Measurements from ENCODE around the gene CDH4.

Gene CDH4

DNA sequence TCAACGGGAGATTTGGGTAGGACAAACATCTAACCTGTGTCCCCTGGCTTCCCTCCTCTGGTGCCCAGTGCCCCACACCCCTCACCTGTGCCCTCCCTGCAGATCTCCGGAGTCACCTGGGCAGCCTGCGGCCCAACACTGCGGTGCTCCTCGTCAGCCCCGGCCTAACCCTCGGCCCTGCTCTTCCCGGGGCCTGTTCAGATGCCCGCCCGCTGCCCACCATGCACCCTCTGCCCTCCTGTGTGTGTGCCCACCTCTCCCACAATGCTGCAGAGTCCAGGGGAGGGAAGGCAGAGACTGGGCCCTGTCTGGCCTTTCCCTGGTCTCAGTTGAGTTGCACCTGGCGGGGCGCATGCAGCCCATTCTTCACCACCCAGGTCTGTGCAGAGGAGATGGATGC is 349.3 kb downstream of the CDH4 start:
- TF ChIP-seq ZNF274 (IDR thresholded peaks at IDR 0.05; ENCODE audit: low read depth, low read length) = no peak

DNA sequence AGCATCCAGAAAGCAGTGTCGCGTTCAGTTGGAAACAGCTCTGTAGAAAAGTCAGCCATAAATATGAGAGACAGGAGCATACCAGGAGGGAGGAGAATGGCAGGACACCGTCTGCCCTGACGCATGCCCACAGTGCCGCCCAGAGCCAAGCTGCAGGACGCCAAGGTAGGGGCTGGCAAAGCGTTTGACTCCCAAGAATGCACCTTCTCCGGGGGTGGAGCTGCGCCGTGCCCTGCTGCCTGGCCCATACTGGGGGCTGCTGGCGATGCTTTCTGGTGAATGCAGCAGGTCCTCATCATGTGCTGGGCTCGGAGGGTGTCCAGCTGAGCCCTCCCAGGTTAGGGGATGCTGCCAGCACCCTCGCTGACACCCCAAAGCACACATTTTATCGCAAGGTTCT is 349.8 kb downstream of the CDH4 start:
- H3K4me3 ChIP-seq (ENCODE audit: low read length) = no peak overlapping the region
- no peak for TF ChIP-seq ZNF274 (IDR thresholded peaks at IDR 0.05; ENCODE audit: low read depth, low read length)

More for the DNA sequence above, 349.3 kb downstream of the CDH4 start:
- no peak overlapping the region for H3K4me3 ChIP-seq (ENCODE audit: low read length)

DNA sequence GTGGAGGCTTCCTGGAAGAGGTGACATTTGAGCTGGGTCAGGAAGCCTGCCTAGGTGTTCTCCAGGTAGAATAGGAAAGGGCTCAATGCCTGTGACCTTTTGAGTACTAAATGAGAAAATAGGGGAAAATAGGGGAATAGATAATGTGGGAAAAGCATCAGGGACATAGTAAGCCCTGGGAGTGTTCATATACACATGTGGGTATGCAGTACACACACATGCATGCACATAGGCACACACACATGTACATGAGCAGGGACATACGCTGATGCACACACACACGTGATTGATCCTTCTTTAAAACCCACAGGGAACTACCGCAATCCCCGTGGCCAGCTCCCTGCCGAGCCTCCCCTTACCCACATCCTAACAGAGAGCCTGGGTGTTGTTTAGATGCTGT is 351.7 kb downstream of the CDH4 start:
- no peak overlapping the region for H3K4me3 ChIP-seq (ENCODE audit: low read length)
- no peak for TF ChIP-seq ZNF274 (IDR thresholded peaks at IDR 0.05; ENCODE audit: low read depth, low read length)

DNA sequence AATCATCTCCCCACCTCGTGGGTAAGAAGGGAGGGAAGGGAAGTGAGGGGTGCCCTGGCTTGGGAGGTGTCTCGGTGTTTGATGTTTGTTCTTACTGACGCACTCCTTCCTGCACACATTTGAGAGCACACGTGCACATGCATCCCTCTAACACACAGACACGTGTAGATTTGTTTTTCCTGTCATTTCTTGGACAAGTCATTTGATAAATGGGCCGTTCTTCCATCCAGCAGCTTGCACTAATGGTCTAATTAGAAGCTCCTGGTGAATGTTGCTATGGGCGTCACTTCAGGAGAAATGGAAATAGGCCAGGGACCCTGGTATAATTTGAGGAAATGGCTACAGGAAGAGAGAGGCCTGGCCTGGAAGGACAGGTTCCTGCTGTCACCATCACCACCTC is 352.5 kb downstream of the CDH4 start:
- no peak for TF ChIP-seq ZNF274 (IDR thresholded peaks at IDR 0.05; ENCODE audit: low read depth, low read length)
- H3K4me3 ChIP-seq (ENCODE audit: low read length) = no peak overlapping the region

DNA sequence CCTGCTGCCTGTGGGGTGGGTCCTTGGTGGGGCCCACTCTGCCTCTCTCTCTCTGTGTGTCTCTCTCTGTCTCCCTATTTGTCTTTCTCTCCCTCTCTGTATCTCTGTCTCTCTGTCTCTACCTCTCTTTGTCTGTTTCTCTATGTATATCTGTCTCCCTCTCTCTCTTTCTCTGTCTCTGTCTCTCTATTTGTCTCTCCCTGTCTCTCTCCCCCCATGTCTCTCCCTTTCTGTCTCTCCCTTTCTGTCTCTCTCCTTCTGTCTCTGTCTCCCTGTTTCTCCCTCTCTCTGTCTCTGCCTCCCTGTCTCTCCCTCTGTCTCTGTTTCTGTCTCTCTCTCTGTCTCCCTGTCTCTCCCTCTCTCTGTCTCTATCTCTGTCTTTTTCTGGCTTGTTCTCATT is 353.2 kb downstream of the CDH4 start:
- no peak for TF ChIP-seq ZNF274 (IDR thresholded peaks at IDR 0.05; ENCODE audit: low read depth, low read length)
- H3K4me3 ChIP-seq (ENCODE audit: low read length) = no peak overlapping the region

DNA sequence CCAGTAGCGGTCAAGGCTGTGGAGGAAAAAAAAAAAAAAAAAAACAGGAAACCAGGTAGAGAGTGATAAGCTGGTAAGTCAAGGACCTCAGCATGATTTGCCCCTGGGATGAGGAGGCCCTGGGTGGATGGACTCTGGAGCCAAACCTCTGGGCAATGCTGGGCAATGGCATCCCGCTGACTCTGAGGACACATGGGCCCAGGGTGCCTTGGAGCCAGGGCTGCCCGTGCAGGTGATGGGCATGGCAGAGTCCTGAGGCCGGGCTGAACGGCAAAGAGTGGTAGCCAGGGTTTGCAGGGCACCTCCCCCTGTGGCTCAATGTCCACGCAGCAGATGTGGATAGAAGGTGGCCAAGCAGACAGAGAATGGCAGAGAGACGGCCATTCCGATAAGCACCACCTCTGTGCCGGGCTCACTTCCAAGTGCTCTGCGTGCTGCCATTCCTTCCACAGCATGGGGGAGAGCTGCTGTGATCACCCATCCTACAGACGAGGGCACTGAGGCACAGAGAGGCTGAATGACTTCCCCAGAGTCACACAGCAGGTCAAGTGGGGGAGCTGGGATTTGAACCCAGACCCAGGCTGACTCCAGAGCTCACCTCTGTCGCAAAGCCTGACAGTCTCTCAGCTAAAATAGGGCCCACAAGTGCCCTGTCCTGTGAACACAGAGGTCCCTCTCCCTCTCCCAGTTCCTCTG is 353.9 kb downstream of the CDH4 start:
- no peak for TF ChIP-seq ZNF274 (IDR thresholded peaks at IDR 0.05; ENCODE audit: low read depth, low read length)
- H3K4me3 ChIP-seq (ENCODE audit: low read length) = no peak overlapping the region

DNA sequence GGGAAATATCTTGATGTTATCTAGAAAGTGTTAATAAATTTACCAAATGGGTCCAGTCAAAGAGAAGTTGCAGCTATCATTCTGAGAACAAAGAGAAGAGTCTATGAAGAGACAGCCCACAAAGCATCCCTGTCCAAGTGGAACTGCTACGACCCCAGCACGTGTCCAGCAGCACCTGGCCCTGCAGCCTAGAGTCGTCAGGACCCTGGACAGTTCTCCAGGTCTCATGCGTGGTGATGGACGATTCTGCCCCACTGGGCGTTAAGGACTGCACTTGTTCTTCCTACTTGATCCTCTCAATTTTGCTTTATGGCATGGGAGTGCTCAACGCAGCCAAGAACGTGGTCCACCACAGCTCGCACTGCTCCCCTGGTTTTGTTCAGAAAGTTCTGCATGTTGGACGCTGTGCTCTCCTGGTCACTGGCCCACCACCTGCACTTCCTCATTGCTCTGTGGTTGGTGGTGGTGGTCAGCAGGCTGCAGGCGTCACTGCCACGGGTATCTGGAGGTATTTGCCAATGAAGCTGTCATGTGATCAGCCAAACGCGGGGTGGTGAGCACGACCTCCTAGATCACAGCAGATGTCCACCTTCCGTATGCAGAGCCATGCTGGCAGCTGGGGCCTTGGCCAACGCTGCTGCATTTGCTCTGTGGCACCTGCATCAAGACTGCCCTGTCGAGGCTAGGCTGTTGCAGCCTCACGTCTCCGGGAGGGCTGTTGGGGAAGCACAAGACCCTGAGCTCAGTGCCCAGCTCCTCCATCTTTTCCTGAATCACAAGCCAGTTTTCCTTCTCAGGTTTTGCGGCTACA is 356.4 kb downstream of the CDH4 start:
- no peak overlapping the region for H3K4me3 ChIP-seq (ENCODE audit: low read length)
- TF ChIP-seq ZNF274 (IDR thresholded peaks at IDR 0.05; ENCODE audit: low read depth, low read length) = no peak

DNA sequence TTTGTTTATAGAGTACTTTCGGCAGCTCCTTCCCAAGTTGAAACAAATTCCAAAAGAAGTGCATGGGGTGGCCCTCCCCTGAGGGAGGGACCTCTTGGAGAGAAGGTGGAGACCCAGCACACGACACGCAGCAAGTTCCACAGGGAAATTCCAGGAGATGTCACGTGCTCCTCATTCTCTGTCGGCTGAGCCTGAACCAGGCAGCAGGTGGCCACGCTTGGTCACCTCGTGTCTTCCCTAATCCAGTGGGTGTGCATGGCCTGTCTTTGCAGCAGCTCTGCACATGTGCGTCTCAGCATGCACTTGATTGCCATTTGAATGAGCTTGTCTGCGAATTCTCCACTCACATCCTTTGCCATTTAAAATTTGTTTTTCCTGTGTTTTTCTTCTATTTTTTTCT is 357.4 kb downstream of the CDH4 start:
- no peak for TF ChIP-seq ZNF274 (IDR thresholded peaks at IDR 0.05; ENCODE audit: low read depth, low read length)

DNA sequence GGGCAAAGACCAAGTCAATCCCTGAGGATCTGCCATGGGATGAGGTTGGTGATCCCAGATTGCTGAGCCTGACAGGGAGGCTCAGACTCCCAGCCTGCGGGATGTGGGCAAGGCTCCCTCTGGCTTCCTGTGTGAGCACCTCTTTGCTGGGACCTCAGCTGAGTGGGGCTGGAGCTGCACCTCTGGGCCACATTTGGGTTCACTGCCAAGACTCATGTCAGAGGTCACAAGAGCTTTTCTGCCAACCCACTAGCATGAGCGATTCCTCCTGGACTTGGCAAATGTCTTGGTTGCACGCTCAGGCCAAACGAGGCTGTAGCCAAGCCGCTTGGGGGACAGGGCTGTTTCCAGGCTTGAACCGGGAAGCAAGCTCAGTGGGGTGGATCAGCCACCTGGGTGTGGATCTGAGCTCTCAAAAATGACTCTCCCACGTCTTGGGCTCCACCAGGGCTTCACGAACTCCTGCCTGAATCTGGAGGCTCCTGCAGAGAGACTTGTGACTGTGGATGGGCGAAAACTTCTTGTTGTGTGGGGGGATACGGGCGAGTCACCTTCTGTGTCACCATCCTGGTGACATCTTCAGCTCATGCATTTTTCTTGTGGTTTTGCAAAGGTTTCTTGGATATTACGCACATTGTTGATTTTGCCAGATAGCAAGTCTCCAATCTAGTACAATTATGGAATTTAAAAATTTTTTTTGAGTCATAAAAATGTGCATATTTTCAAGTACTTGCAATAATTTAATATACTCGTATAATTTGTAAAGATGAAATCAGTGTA is 359.5 kb downstream of the CDH4 start:
- TF ChIP-seq ZNF274 (IDR thresholded peaks at IDR 0.05; ENCODE audit: low read depth, low read length) = no peak
- no peak overlapping the region for H3K4me3 ChIP-seq (ENCODE audit: low read length)

More for the DNA sequence above, 357.4 kb downstream of the CDH4 start:
- H3K4me3 ChIP-seq (ENCODE audit: low read length) = no peak overlapping the region

DNA sequence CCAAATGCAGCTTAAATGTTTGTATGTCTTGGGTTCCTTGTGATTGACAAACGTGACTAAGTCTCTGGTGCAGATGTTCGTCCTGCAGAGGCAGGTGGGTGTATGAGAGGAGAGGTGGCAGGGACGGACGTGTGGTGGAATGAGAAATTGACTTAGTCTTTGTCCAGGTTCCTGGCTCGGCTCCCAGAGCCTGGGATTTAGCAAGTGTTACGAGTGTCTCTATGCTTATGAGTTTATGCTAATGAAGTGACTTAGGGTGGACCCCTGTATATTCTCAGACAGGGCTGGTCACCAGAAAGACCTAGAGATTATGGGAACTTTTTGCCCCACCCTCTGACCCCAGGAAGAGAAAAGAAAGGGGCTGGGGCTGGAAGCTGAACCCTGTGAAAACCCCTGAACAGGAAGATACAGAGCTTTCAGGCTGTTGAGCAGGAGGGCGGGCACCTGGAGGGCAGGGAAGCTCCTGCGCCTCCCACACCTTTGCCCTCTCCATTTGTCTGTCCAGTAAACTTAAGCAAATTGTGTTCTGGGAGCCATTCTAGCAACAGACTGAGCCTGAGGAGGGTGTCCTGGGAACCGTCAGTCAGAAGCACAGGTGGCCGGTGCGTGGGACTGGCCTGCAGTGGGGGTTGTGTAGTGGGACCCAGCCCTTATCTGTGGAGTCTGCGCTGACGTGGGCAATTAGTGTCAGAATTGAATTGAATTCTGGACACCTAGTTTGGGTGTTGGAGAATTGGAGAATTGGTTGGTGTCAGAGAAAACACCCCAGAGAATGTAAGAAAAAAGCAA is 362.1 kb downstream of the CDH4 start:
- H3K4me3 ChIP-seq (ENCODE audit: low read length) = no peak overlapping the region
- no peak for TF ChIP-seq ZNF274 (IDR thresholded peaks at IDR 0.05; ENCODE audit: low read depth, low read length)

DNA sequence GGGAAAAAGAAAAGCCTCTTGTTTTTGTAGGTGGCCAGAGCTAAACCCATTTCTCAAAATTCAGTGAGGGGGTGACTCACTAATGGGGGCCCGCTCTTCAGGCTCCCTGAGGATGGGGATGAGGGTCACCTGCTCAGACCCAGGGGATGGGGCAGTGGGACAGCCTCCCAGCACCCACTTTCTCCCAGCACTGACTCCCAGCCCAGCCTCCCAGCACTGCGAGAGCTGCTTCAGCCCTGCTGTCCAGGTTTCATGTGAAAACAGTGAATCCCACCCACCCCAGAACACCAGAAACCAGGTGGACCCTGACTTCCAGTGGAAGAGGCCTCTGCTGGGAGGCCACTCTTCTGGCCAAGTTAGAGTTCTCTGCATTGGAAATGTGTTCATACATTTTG is 362.6 kb downstream of the CDH4 start:
- no peak for TF ChIP-seq ZNF274 (IDR thresholded peaks at IDR 0.05; ENCODE audit: low read depth, low read length)
- H3K4me3 ChIP-seq (ENCODE audit: low read length) = no peak overlapping the region

DNA sequence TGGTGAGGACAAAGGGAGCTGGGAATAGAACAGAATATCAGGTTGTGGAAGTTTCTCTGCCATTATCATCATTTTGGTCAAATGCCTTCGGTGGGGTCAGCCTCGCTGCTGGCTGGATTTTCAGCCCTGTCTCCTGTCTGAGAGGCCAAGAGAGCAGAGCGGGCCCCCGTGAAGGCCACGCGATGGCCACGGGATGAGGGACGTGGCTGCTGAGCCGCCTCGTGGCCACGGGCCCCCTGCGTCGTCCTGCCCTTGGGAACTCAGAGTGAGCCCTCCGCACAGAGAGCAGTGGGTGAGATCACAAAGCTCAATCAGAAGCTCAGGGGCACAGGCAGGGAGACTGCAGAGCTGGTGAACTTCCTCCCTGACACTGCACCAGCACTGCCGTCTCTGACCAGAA is 363.7 kb downstream of the CDH4 start:
- H3K4me3 ChIP-seq (ENCODE audit: low read length) = no peak overlapping the region
- TF ChIP-seq ZNF274 (IDR thresholded peaks at IDR 0.05; ENCODE audit: low read depth, low read length) = no peak

DNA sequence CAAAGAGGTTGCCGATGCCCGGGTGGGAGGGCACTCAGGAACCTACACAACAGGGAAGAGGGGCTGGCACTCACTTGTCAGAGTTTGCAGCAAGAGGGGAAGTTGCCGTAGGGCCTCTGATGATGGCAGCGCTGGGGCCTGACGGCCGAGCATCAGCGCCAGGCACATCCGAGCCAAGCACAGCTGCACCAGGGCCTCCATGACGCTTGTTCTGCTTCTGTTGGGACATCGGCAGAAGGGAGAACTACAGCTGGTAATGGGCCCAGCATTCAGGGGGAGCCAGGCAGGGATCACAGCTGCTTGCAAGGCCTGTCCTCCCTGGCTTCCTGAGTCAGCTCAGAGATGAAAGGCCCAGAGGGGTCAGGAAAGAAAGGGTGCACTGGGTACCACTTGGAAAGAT is 367.7 kb downstream of the CDH4 start:
- no peak overlapping the region for H3K4me3 ChIP-seq (ENCODE audit: low read length)
- no peak for TF ChIP-seq ZNF274 (IDR thresholded peaks at IDR 0.05; ENCODE audit: low read depth, low read length)

DNA sequence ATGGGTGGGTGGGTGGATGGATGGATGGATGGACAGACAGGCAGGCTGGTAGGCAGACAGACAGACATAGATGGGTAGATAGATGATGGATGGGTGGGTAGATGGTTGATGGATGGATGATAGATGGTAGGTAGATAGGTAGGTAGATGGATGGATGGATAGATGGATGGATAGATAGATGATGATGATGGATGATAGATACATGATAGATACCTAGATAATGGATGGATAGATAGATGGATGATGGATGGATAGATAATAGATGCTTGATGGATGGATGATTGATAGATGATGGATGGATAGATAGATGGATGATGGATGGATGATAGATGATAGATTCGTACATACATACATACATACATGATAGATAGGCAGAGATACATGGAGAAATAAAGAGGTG is 368.1 kb downstream of the CDH4 start:
- H3K4me3 ChIP-seq (ENCODE audit: low read length) = no peak overlapping the region
- no peak for TF ChIP-seq ZNF274 (IDR thresholded peaks at IDR 0.05; ENCODE audit: low read depth, low read length)

Measured in GM08714 (cell line).